HG03108 (cell line): ENCODE measurements around the gene PGAP6.
"Not testable (repeated sequence)": the region's sequence is repeated elsewhere in the genome, so short reads cannot be mapped to it uniquely, and the experiment has no call there.

Source experiments
- ATAC-seq: cut with Tn5 transposase; IDR thresholded peaks from one replicate; pipeline ENCODE4 v1.9.1; 2021; ENCODE audit warnings: moderate library complexity; ENCODE audit not compliant: unreplicated experiment

PGAP6 gene, protein sequence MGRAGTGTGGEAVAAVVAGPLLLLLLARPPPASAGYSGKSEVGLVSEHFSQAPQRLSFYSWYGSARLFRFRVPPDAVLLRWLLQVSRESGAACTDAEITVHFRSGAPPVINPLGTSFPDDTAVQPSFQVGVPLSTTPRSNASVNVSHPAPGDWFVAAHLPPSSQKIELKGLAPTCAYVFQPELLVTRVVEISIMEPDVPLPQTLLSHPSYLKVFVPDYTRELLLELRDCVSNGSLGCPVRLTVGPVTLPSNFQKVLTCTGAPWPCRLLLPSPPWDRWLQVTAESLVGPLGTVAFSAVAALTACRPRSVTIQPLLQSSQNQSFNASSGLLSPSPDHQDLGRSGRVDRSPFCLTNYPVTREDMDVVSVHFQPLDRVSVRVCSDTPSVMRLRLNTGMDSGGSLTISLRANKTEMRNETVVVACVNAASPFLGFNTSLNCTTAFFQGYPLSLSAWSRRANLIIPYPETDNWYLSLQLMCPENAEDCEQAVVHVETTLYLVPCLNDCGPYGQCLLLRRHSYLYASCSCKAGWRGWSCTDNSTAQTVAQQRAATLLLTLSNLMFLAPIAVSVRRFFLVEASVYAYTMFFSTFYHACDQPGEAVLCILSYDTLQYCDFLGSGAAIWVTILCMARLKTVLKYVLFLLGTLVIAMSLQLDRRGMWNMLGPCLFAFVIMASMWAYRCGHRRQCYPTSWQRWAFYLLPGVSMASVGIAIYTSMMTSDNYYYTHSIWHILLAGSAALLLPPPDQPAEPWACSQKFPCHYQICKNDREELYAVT

DNA sequence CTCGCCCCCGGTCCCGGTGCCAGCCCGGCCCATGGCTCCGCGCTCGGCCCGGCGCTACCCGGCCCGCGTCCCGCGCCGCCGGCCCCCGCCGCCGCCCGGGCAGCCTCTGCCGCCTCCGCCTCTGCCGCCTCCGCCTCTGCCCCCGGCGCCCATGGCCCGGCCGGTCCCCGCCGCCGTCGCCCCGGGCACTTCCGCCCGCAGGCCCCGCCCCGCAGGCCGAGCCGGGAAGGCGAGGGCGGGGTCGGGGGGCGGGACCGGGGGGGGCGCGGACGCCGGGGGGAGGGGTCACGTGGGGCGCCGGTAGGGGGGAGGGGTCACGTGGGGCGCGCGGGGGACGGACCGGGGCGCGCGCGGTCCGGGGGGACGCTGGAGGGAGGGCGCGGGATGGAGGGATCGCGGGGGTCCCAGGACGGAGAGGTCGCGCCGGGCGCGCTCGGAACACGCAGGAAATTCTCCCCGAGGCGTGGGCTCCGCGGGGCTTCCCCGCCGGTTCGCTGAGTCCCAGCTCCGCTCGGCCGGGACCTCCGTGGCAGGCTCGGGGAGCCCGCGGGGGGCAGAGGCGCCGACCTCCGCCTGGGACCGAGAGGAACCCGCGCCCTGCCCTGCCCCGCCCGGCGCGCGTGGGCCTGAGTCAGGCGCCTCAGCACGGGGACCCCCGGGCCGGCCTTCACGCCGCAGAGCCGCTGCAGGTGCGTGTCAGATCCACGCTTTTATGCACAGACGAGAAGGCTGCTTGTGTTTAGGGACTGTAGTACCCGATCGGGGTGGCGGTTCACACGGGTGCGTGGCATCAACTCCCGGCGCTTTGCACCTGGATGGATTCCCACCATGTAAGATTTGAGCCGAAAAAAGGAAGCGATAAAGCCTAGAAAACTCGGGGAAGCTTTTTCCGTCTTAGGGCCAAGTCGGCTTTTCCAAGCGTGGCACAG is at the start of gene PGAP6:
TSS of gene PGAP6 (minus strand) at position 190 of the 929 bp plus-strand sequence. CDS start at position 33, 157 bp downstream.
- no peak for ATAC-seq

DNA sequence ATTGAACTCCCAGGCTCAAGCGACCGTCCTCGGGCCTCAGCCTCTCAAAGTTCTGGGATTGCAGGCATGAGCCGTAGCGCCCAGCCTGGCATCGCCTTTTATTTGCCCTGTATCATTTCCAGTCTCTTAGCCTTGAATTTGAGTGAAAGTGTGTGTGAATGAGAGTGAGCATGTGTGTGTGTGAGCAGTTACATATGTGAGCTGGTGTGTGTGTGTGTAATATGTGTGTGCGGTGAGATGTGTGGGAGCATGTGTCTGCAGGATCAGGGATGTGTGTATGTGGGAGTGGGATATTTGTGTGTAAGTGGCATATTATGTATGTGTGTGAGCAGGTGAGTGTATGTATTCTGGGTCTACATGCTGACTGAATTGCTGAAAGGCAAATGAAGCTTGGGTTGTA is 49.1 kb upstream of the PGAP6 start:
- no peak for ATAC-seq

GRCh38 chr16:427250-427649 is 45.5 kb upstream of the PGAP6 start:
- no peak for ATAC-seq

DNA sequence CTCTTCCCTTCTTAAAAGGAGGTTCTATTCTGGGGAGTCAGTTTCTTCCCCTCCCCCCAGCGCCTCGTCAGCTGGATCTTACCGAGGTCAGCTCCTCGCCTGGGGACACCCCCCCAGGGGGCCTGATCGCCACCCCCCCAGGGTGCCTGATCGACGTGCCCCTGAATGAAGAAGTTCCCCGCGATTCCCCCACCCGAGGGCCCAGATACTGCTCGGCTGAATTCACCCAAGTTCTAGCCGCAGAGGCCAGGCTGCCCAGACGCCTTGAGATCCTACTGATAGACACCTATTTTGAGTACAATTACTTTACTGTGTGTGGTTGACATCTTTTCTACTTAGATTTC is 45.1 kb upstream of the PGAP6 start:
- ATAC-seq = no peak

- no peak for ATAC-seq
Measured at GRCh38 chr16:426115-426905, 44.5 kb upstream of the PGAP6 start.

DNA sequence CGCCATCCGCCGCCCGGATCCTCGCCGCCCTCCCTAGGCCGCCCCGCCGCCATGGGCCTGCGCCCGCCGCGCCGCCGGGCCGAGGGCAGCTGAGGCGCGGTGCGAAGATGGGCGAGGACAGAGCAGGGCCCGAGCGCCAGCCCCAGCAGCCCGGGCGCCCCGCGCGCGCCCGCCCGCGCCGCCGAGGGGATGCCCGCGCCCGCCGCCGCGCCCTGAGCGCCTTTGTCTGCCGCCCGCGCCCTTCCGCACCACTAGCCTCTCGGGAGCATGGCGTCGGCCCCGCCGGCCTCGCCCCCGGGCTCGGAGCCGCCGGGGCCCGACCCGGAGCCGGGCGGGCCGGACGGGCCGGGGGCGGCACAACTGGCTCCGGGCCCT is 43.9 kb upstream of the PGAP6 start:
- peak; percentile 23 for ATAC-seq

- ATAC-seq = peak; percentile 93
Measured at GRCh38 chr16:425082-425718, 43.4 kb upstream of the PGAP6 start, which contains the start of gene RAB11FIP3. Gene RAB11FIP3, plus strand, starts transcription at chr16:425649. Its CDS starts 358 bp downstream, at chr16:426007.

DNA sequence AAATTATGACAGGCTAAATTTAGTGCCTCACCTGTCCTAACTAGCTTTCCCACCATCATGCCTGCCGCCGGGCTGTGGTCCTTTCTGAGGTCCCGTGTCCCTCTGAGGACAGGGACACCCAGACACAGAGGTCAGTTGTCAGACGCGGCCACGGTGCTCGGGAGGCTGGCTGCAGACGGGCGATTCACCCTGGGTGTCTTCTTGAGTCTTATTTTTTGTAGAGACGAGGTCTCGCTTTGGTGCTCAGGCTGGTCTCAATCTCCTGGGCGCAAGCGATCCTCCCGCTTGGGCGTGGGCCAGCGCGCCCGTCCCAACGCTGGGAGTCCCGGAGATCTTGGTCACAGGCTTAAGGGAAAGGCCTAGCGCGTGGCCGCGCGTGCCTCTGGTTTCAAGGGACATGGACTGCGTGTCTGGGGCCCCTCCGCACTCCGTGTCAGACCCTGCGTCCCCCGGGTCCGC is 42.9 kb upstream of the PGAP6 start:
- ATAC-seq = no peak

DNA sequence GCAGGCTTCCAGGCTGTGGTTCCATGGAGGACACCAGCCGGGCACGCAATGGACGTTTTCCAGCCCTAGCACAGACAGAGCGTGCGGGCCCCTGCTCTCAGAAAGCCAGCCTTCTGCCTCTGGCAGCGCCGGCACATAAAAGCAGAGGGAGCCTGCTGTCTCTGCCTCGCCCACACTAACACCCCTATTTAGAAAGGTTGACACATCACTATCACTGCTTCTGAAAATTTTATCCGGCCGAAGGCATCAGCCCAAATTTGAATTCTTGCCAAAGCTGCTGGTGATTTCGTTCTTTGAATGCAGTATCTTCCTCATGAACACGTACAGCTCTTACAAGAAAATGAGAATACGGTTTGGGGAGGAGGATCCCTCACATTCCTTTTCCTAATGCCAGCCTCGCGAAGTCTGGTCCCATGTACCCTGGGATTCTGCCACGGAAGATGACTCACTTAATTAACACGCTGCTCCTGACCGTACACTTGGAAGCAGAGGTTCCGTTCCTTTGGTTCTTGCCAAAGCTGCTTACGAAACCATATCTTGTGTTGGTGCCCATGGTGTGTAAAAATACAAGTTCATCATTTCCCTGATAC is 42.4 kb upstream of the PGAP6 start:
- ATAC-seq = no peak

GRCh38 chr16:422179-422578 is 40.4 kb upstream of the PGAP6 start:
- not testable (repeated sequence) for ATAC-seq

- not testable (repeated sequence) for ATAC-seq
Measured at GRCh38 chr16:415170-415498, 33.4 kb upstream of the PGAP6 start.

DNA sequence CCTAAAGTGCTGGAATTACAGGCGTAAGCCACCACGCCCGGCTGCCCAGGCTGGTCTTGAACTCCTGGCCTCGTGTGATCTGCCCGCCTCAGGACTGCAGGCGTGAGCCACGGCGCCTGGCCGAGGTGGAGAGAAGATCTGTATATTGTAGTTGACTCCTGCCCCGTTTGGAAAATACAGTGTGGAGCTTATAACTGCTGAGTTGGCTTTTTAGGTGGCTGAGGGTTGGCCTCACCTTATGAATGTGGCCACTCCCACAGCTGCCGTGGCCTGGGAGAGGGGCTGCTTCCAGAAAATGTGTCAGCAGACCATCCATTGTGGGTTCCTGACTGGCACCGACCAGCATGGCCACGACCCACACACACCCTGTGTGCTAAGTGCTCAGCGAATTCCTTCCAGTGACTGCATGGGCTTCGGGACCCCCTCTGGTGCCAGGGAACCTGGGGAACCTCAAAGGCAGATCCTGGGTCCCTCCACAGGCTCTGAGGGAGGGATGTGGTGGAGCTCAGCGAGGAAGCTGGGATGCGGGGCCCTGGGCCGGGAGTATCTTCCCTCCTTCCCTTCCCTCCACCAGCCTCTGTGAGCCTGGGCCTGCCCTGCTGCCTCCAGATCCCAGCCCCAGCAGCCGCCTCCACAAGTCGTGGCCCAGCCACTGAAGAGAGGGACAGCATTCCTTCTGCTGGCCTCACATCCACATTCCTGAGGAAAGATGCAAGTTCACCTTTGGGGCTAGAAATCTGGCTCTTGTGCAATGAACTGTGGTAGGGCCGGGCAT is 32.8 kb upstream of the PGAP6 start:
- ATAC-seq = no peak

DNA sequence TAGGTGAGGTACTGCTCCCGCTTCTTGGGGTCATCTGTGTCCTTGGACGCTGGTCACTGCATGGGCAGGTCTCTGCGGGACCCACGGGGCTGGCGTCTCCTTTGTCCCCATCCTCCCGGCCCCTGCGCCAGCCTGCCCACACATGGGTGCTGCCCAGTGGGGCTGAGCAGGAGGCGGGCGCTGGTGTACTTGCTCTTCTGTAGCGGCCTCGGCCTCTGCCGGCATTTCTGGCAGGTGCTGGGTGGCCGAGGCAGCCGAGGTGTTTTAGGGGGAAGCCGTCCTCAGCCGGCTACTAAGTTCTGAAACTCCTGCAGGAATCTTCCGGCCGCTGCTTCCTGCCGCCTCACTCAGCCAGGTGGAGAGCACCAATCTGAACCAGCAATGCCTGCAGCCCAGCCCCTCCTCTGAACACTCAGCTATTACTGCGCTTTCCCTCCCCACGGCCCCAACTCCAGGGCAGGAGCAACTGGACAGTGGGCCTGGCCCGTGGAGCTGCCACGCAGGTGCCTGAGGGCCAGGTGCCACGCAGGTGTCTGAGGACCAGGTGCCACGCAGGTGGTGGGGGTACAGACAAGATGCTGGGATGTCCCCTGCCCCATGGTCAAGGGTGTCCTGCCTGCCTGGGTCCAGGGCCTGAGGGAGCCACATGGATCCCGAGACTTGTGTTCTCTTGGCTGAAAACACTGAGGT is 29.9 kb upstream of the PGAP6 start:
- ATAC-seq = no peak

DNA sequence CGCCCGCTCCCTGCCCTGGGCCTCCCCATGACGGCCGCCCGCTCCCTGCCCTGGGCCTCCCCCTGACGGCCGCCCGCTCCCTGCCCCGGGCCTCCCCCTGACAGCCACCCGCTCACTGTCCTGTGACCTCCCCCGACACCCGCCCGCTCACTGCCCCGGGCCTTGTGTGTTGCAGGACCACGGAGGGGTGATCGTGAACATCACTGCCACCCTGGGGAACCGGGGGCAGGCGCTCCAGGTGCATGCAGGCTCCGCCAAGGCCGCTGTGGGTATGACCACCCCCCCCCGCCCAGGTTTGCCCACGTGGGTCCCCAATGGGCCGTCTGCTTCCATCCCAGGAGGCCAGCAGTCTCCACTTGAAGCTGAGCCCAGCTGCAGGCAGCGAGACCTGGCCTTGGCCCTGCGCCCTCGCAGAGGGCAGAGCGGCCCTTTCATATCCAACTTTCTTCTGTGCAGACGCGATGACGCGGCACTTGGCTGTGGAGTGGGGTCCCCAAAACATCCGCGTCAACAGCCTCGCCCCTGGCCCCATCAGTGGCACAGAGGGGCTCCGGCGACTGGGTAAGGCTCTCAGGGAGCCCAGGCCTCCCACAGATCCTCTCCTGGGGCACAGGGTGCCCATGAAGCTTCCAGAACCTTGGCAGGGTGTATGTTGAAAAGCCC is 28.9 kb upstream of the PGAP6 start:
- ATAC-seq = no peak

DNA sequence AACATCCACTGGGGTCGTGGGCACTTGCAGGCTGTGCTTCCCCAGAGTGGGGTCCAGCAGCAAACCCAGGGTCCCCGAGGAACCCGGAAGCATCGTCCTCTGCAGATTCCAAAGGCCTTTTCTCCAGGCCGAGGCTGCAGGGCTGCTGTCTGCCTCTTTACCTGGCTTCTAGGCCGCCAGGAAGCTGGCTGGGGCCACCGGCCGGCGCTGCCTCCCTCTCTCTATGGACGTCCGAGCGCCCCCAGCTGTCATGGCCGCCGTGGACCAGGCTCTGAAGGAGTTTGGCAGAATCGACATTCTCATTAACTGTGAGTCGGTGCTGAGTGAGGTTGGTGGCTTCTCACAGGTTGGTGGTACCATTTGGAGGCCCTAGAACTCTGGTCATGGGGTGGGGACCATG is 25.5 kb upstream of the PGAP6 start:
- no peak for ATAC-seq

DNA sequence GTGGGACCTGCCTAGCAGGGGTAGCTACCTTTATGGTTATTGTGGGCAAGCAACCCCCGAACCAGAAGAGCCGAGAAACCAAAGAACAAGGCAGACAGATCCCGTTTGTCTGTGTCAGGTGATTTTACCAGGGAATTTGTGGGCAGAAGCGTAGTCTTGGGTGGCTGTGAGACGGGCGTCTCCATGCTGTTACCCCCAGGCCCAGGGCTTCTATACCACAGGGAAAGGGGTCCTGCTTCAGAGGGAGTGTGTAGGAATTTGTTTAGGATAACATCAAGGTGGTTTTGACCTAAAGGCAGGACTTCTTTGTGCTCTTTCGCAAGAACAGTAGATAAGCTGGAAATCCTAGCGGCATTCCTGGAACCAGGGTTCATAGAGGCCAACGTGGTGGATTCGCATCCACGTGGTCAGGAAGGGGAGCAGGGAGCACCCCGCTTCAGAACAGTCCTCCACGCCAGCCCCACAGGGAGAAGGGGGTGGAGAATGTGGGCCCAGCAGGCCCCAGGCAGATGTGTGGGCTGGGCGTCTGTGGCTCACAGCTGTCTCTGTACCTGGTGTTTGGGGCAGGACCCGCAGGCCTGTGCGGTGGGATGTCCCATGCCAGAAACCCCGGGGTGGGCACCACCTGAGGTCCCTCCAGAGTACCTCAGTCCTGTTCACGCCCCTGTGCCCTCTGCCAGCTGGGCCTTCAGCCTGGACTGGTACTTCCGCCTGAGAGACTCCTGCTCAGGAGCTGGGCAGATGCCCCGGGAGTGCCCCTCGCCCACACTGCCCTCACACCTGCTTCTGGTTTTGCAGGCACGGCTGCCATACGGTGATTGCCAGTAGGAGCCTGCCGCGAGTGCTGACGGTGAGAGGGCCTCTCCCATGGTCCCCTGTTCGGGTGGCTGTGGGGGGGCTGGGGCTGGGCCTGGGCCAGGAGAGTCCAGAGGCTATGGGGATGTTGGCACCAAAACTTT is 24.0 kb upstream of the PGAP6 start:
- no peak for ATAC-seq
